Subcutaneous adipose tissue (tissue), 4 donors: ENCODE results near the gene CBFA2T2. TPM values are rescaled to one million over a fixed set of nuclear protein-coding genes. Genes with fewer than 3 reads are reported as not detected.

Experiments
- total RNA-seq, 4 donors: library from RNA; depleted of rRNA; stranded (reverse); fragments of >200 nt; gene quantifications; one replicate each; pipeline ENCODE4 v1.1.0, GENCODE V29; 2016
- TF ChIP-seq, protein P1 (sequence below): fragments of 450-650 bp; IDR thresholded peaks from one replicate; pipeline ENCODE4 v1.5.1; 2016; ENCODE audit warnings: low read depth, mild to moderate bottlenecking, control low read depth, antibody characterized with exemption, moderate library complexity

CBFA2T2 gene
- total RNA-seq, 4 donors from 2014 or later = 8.5 to 13.4 (median 10.0) TPM

- TF ChIP-seq, protein P1, sequence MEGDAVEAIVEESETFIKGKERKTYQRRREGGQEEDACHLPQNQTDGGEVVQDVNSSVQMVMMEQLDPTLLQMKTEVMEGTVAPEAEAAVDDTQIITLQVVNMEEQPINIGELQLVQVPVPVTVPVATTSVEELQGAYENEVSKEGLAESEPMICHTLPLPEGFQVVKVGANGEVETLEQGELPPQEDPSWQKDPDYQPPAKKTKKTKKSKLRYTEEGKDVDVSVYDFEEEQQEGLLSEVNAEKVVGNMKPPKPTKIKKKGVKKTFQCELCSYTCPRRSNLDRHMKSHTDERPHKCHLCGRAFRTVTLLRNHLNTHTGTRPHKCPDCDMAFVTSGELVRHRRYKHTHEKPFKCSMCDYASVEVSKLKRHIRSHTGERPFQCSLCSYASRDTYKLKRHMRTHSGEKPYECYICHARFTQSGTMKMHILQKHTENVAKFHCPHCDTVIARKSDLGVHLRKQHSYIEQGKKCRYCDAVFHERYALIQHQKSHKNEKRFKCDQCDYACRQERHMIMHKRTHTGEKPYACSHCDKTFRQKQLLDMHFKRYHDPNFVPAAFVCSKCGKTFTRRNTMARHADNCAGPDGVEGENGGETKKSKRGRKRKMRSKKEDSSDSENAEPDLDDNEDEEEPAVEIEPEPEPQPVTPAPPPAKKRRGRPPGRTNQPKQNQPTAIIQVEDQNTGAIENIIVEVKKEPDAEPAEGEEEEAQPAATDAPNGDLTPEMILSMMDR = no peak
These were observed 170.3 kb downstream of the CBFA2T2 start for GRCh38 chr20:33660035-33660684.

DNA sequence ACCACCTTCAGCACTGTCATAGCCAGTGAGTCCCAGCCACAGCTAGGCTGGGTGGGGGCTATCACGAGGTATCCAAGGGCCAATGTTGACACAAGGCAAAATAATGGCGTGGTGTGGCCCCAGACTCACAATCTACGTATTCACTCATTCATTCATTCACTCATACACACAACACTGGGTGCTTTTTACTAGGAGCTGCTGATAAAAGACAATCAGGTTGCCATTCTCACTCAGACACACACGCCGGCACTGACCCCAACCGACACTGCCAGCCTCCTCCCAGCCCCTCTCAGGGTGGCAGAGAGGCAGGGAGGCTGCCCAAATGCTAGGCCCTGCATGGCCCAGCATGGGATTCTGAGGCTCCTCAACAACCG lies 170.8 kb downstream of the CBFA2T2 start:
- TF ChIP-seq, protein P1 = no peak

- TF ChIP-seq, protein P1 = no peak
These were observed 172.3 kb downstream of the CBFA2T2 start, which contains the start of gene C20orf144 for GRCh38 chr20:33662172-33662571. Gene C20orf144 (plus strand): TSS chr20:33662327. CDS start chr20:33662346, 19 bp downstream.

DNA sequence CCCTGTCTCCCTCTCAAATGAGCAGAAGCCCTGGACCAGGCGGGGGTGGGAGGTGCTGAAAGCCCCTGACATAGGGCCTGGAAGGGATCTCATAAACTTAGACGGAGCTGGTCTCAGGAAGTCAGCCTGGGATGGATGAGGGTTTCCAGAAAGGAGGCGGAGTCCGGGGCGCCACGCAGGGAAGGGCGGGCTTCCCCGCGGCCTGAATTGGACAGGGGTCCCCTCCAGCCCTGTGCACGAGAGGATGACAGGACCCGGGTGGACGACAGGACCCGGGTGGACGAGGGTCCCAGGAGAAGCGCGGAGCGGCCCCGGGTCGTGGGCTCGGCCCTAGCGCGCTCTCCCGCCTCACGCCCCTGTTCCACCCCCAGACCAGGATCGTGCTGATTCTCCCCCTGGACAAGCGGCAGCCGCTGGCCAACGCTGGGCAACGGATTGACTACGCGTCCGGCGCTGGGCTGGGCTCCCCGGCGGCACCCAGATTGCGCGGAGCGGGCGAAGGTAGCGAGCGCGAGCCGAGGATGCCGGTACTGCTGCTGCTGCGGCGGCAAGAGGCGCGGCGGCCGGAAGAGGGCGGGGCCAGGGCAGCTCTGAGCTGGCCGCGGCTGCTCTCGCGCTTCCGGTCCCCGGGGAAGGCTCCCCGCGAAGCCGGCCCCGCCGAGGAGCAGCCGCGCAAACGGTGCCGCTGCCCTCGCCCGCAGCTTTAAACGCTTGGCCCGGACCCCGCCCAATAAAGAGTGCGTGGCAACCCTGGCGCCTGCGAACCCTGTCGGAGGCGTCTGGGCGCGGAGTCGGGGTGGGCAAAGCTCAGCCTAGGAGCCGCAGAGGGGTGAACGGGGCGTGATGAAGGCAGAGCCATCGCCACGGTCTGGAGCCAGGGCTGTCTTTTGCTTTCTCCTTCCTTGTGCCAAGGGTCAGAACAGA lies 173.5 kb downstream of the CBFA2T2 start:
- TF ChIP-seq, protein P1 = no peak

DNA sequence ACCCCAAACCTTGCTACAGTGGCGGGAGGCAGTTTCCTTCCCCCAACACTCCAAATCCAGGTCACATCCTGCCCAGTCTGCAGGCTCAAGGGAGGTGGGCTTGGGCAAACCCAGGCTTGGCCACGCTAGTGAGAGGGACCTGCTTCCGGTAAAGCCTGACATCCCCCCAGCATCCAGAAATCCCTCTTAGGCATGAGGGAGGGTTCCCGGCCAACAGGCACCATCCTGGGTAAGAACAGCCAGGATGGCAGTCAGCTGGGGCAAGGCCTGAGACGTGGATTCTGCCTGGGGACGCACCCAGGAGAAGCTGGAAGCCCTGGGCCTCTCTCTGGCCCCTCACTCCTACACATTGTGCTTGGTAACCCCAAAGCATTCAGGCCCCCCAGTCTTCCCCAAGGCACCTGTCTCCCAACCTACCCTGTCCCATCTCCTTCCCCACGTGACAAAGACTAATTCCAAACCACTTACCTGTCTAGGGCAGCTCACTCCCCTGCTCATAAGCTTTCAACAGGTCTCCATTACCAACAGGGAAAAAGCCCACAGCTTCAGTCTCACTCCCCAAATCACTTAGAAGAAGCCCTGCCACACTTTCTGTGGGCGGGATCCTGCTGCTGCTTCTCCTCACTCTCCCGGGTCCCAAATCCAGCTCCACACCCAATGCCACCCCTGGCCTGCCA lies 174.3 kb downstream of the CBFA2T2 start:
- TF ChIP-seq, protein P1 = no peak

DNA sequence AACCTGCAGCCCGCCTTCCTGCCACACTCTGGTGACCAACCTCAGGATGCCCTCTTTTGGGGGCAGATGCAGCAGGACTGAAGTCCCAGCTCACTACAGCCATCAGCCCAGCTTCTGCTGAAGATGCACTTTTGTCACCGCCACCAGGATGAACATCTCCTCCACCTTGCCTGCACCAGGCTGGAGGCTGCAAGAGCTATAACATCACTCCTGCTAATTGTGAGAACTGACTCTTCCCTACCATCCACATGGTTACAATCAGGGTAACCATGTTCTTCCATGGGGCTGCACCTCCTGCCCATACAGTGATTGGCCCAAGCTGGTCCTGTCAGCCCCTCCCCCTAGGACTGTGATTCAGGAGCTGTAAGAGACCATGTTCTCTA lies 174.9 kb downstream of the CBFA2T2 start:
- TF ChIP-seq, protein P1 = no peak
